GM19351 (cell line): ENCODE measurements around the gene PPP1R12B.
A peak's percentile ranks its signal among the peaks of the same experiment; 100 is the strongest.
"Not testable (repeated sequence)": the region's sequence is repeated elsewhere in the genome, so short reads cannot be mapped to it uniquely, and the experiment has no call there.

Source experiments
- ATAC-seq: cut with Tn5 transposase; IDR thresholded peaks from one replicate; pipeline ENCODE4 v1.9.1; 2021; ENCODE audit warnings: mild to moderate bottlenecking, moderate library complexity; ENCODE audit not compliant: unreplicated experiment

PPP1R12B gene

DNA sequence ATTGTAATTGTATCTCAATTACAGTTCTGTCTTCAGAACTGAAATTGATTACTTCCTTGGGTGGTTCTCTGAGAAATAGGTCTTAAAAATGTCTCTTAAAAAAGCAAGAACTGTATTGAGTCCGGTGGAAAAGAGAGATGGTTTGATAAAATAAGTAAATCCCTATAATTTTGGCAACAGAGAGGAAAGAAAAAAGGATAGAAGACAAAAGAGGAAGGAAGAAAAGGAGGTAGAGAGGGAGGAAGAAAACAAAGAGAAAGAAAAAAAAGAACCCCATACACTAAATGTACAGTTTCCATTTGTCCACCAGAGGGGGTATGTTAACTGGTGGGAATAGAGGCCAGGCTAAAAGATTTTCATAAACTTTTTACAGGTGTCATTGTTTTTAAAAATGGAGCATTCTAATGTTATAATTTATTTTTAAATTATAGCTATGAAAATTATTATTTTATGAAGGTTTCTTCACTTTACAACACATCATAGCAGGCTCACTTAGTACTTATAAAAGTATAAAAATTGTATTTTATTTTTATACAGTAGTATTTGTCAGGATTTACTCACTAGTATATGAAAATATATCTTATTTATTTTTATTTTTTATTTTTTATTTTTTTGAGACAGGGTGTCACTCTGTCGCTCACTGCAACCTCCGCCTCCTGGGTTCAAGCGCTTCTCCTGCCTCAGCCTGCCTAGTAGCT is 4.7 kb upstream of the PPP1R12B start:
- ATAC-seq: no peak

DNA sequence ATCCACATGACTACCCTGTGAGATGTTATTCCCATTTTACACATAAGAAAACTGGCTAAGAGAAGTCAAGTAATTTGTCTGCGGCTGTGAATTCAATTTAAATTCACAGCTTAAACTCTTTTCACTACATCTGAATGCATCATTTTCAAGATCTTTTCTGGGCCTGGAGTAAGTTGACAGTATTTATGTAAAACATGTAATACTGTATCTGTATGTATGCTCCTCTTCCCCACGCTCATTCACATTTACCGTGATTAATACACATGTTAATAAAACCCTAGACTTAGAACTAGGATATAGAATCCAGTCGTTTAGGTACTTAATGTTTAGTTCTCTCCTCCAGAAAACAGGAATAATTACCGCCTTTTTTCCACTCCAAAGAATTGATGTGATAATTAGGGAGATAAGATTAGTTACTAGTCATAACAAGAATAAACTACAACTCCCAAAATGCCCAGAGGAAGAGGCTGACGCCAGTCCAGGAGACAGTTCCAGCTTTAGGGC is 442 bp upstream of the PPP1R12B start:
- ATAC-seq: no peak

DNA sequence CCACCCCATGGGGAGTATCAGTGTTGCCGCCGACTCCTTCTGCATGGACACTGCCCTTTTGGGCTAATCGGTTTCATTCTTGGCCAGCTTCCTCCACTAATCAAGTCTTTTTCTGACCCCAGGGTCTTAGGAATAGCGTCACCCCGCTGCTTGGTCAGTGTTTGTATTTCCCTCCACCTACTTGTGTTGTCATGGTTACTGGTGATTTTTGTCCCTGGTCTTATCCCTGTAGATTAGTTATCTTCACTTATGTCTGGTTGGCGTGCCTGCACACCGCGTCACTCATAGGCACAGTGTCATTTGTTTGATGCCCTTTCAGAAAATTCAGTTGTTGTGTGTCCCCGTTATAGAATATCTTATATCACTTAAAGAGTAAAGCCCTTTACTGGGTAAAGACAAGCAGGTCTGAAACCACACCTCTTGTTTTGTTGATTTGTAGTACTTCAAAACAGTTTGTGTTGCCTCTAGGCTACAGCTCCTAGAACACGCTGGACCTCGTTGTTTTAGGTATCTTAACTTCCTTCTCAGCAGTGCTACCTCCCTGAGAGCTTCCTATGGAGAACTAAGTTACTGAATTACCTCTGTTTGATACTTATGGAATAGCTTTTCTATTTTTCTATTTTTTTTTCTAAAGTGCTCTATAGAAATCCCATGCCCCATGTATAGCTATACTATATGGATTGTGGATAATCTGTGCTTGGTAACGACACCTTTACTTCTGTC is 868 bp downstream of the PPP1R12B start:
- peak; percentile 3 for ATAC-seq

DNA sequence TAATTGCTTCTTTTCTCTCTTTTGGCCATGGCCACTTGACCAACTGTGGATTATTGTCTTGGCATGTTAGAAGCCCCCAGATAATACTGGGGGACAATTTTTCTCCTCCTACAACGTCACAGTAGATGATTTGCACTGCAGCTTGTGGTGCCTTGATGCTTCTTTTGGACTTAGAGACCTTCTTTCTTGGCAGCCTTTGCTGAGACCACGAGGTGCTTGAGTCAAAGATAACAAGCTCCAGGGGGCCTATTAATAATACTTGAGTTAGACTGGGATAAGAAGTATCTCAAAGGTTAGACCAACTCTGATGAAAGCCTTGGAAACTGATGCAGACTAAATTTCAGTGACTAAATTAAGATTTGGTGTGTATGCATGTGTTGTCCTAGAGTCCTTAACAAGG is 3.2 kb downstream of the PPP1R12B start:
- no peak for ATAC-seq

DNA sequence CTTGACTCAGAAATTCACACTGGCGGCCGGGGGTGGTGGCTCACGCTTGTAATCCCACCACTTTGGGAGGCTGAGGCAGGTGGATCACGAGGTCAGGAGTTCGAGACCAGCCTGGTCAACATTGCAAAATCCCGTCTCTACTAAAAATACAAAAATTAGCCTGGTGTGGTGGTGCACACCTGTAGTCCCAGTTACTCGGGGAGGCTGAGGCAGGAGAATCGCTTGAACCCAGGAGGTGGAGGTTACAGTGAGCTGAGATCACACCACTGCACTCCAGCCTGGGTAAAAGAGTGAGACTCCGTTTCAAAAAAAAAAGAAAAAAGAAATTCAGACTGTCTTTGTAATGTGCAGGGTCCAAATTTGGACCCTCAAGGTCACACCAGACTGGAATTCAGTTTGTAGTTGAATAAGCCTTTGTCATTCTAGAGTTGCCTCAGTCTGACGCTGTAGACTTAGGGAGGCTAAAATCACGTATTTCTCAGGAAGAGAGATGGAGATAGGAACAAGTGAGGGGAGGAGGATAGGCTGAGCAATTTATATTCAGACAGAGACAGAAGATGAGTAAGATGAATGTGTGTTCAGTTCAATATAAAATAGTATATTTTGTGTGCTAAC is 4.2 kb downstream of the PPP1R12B start:
- not testable (repeated sequence) for ATAC-seq

DNA sequence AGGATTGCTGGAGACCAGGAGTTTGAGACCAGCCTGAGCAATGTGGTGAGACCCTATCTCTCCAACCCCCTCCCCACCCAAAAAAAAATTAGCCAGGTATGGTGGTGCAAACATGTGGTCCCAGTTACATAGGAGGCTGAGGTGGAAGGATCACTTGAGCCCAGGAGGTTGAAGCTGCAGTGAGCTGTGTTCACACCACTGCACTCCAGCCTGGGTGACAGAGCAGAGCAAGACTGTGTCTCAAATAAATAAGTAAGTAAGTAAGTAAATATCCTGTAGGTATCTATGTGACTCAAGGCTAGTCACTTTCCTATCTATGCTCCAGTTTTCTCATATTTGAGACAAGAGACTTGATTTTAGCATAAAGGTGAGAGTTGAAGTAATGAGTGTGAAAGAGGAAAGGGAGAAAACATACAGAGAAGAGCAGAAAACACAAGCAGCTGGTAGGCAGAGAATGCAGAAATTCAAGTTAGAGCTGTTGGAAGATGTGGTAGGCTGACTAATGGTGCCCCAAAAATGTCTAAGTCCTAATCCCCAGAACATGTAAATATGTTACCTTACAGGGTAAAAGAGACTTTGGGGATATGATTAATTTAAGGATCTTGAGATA is 7.5 kb downstream of the PPP1R12B start:
- no peak for ATAC-seq

DNA sequence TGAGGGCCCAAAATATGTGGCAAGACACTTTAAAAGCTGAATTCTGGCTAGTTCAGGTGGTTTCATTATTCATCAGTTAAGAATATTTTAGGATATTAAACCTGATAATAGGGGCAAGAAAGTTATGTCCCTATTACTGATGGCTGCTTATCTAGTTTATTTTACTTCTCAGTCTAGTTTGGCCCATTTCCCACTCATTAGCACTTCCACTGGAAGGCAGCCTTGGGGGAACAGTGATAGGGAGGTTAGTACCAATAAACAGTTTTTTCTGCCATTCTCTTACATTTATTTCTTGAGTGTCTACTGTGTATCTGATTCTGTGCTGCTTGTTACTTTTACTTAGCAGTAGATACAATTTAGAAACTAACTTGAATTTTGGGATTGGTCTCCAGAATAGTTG is 9.0 kb downstream of the PPP1R12B start:
- ATAC-seq: no peak

DNA sequence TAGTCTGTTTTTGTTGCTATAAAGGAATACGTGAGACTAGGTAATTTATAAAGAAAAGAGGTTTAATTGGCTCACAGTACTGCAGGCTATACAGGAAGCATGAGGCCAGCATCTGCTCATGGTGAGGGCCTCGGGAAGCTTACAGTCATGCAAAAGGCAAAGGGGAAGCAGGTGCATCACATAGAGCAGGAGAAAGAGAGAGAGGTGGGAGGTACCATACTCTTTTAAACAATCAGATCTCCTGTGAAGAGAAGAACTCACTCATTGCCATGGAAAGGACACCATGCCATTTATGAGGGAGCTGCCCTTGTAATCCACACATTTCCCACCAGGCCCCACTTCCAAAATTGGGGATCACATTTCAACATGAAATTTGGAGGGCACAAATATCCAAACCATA is 12.7 kb downstream of the PPP1R12B start:
- no peak for ATAC-seq

DNA sequence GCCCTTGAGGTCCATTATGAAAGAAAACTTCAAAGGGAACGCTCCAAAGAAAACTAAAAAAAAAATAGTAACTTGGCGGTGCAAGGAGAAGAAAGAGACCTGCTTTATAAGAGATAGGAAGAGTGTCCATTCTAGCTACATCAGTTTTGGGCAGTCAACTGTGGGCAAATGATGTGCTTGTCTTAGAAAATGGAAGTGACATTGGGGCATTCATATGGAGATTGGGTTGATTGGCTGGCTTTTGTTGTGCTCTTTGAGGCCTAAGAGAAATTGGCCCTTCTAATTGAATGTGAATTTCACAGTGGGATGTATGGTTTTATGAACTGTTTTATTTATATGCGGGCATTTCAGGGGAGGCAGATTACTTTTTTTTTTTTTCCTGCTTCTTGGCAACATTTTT is 13.2 kb downstream of the PPP1R12B start:
- no peak for ATAC-seq

DNA sequence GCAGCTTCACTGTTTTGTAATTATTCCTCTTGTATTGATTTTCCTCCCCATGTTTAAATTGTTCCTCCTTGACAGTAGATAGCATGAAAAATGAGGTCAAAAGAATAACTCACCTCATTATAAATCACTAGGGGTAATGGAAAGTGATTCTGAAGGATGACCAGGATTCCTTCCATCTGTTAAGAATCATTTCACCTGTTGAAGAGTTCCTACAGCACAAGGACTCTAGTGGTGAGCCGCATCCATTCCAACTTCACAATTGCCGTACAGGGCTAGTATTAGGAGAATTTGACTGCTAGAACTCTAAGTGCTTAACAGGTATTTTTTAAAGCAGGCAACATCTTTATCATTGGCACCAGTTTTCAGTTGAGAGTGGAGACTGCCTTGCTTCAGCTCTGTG is 13.7 kb downstream of the PPP1R12B start:
- ATAC-seq: no peak

DNA sequence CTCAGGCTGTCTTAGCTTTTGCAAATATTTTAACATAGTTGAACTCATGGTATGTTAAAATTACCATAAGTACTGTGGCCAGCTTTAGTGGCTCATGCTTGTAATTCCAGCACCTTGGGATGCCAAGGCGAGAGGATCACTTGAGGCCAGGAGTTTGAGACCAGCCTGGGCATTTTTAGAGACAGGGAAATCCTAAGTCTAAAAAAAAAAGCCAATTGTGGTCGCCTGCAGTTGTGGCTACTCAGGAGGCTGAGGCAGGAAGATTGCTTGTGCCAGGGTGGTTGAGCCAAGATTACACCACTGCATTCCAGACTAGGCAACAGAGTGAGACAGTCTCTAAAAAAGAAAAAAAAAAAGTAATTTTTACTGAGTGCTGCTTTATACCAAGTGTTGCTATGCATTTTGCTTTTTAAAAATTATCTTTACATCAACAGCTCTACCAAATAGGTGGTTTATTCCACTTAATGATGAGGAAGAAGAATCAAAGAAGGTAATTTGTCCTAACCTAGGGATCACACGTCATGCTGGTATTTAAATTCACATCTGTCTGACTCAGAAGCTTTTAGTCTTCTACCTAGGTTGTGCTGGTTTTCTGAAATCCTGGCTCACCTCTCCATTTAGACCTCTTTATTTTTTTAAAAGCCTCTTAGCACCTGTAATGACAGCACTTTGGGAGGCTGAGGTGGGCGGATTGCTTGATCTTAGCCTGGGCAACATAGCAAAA is 16.8 kb downstream of the PPP1R12B start:
- ATAC-seq: no peak

DNA sequence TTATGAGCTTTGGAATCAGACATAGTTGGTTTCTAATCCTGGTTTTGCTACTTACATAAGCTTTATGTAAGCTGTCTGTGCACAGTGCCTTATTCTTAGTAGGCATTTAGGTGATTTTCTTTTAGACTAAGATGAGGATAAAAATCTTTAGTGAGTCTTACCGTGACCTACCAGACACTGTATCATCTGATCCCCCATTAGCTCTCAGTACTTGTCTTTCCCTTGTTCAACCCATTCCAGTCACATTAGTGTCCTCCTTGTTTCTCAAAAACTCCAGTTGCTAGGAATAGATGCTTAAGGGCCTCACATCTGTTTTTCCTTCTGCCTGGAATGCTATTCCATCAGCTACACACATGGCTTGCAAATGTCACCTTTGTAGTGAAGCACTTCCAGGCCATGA is 18.8 kb downstream of the PPP1R12B start:
- no peak for ATAC-seq

DNA sequence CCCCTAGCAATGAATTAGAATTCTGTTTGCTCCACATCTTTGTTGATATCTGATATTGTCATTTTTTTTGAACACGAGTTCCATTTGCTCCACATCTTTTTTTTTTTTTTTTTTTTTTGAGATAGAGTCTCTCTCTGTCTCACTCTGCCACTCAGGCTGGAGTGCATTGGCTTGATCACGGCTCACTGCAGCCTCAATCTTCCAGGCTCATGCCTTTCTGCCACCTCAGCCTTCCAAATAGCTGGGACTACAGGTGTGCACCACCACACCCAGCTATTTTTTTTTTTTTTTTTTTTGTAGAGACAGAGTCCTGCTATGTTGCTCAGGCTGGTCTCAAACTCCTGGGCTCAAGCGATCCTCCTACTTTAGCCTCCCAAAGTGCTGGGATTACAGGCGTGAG is 22.4 kb downstream of the PPP1R12B start:
- ATAC-seq: not testable (repeated sequence)

DNA sequence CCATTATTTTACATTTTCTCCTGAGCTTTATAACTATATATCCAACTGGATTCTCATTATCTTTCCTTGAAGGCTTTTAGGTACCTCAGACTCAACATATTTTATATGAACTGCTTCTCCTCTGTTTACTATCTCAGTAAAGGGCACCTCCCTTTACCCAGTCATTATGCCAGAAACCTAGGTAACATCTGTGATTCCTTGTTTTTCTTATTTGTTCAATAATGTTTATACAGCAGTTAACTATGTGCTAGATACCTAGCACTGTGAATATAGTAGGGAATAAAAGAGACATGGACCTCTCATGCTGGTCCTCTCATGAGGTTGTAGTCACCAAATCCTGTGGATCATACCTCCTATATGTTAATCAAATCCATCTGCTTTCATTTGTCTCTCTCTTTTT is 25.6 kb downstream of the PPP1R12B start:
- ATAC-seq: no peak

DNA sequence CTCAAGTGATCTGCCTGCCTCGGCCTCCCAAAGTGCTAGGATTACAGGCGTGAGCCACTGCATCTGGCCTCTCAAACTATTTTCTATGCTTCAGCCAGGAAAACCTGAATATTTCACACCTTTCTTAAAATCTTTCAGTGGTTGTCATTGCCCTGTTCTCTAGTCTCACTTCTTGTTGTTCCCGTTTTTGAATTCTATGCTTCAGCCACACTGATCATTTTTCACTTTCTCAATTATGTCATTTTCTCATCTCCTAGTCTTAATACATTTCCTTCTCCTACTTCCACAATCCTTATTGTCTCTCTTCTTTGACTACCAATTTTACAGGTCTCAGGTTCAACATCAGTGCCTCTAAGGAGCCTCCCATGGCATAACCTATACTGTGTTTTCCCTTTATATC is 26.7 kb downstream of the PPP1R12B start:
- not testable (repeated sequence) for ATAC-seq

DNA sequence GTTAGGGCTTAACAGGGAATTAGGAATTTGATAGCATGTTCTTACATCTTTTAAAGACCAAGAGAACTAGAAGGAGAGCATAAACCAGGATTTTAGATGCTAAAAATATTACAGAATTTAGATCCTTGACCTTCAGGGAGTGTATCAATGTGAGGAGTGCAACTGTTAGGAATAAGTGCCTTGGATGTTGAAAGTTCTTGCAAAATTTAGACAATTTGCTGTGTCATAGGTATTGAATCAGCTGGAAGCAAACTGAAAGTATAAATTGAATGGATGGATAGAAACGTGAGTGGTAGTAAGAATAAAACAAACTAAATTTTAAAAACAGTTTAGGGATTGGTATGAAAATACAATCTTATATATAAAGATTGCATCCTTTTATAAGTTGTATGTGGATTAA is 27.7 kb downstream of the PPP1R12B start:
- ATAC-seq: no peak

DNA sequence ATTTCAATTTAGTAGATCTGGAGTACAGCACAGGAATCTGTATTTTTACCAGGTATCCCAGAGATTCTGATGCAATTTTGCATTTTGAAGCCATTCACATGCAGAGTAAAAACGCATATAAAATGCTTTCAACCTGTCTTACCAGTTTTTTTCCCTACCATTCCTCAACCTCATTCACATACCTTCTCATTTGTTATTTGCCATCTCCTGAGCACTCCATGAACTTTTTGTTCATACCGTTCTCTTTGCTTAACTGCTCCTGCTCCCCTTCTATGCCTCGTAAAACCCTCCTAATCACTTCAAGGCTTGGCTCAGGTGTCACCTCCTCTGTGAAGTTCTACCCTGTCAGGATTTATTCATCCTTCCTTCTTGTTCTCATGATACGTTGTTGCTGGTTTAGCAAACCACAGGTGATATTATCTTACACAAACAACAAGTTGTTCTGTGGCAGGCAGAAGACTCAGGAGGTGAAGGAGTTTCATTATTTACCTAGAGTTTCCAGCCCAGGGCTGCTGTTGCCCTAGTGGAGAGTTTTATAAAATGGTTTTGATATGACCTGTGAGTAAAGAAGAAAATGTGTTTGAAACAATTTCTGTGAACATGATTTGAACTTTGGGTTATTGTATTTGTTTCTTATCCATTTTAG is 31.5 kb downstream of the PPP1R12B start:
- ATAC-seq: not testable (repeated sequence)

DNA sequence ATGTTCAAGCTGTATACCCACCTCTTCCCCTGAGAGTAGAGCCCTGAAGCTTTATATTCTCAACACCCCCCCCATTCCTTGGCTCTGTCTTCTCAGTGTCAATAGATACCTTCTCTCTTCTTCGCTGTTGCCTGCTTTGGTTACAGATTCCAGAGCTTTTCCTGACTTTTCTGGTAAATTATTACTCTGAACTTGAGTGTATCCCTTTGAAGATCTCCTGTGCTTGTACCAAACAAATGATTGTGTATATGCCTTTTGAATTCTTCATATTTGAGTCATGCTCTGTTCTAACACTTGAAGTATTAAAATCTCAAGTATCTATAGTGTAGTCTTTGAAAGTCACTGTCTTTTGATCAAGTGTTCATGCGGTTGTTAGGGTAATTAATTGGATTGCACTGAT is 32.0 kb downstream of the PPP1R12B start:
- not testable (repeated sequence) for ATAC-seq

DNA sequence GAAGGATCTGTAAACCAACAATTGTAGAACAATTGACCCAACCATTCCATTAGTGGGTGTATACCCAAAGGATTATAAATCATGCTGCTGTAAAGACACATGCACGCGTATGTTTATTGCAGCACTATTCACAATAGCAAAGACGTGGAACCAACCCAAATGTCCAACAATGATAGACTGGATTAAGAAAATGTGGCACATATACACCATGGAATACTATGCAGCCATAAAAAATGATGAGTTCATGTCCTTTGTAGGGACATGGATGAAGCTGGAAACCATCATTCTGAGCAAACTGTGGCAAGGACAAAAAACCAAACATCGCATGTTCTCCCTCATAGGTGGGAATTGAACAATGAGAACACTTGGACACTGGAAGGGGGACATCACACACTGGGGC is 33.4 kb downstream of the PPP1R12B start:
- not testable (repeated sequence) for ATAC-seq

DNA sequence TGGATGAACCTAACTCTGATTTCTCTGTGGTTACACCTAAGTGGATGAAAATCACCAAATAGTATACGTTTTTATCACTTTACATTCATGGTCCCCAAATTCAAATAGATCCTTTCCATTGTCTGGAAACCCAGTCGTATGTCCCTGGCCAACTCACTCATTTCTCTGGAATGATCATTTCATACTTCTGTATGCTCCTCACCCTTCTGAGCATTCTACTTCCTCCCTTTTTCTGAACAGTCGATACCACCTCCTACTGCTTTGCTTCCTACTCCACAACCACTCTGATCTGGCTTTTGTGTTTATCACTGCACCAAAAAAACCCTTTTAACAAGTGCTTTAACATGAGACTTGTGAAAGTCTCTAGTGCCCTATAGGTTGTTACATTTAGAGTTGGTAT is 47.3 kb downstream of the PPP1R12B start:
- ATAC-seq: not testable (repeated sequence)
